ENCODE data around the gene ODR4.
"Not testable (repeated sequence)": the region's sequence is repeated elsewhere in the genome, so short reads cannot be mapped to it uniquely, and the experiment has no call there.

The ODR4 gene

DNA sequence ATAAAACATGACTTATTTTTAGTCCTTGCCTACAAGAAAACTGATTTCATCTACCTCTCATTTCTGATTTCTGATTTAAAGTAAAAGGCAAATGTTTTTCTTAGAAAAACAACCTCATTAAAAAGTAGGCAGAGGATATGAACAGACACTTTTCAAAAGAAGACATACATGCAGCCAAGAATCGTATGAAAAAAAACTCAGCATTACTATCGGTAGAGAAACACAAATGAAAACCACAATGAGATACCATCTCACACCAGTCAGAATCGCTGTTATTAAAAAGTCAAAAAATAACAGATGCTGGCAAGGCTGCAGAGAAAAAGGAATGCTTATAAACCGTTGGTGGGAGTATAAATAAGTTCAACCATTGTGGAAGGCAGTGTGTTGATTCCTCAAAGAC lies 16.2 kb downstream of the ODR4 start:
- peaks cover 23% of the 10 kb centered on the region for H3K36me3 ChIP-seq (ENCODE audit: control insufficient read depth, insufficient read depth, low read length)
- no peaks in the 10 kb centered on the region for H3K4me1 ChIP-seq (ENCODE audit: control insufficient read depth, insufficient read depth, low read length)
- H3K9ac ChIP-seq (ENCODE audit: low read length): no peak overlapping the region
- H3K27me3 ChIP-seq (ENCODE audit: control insufficient read depth, insufficient read depth, low read length): no peaks in the 10 kb centered on the region
- no peak overlapping the region for H3K4me3 ChIP-seq (ENCODE audit: low read length)
- H3K27ac ChIP-seq (ENCODE audit: low read depth, low read length): no peak overlapping the region

DNA sequence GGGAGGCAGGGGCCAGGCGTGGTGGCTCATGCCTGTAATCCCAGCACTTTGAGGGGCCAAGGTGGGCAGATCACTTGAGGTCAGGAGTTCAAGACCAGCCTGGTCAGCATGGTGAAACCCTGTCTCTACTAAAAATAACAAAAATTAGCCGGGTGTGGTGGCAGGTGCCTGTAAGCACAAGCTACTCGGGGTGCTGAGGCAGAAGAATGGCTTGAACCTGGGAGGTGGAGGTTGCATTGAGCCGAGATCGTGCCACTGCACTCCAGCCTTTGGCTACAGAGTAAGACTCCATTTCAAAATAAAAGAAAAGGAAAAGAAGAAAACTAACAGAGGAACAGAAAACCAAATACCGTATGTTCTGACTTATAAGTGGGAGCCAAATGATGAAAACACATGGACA lies 17.1 kb downstream of the ODR4 start:
- H3K27me3 ChIP-seq (ENCODE audit: control insufficient read depth, insufficient read depth, low read length); H3K27ac ChIP-seq (ENCODE audit: low read depth, low read length); H3K4me1 ChIP-seq (ENCODE audit: control insufficient read depth, insufficient read depth, low read length); H3K4me3 ChIP-seq (ENCODE audit: low read length); H3K9ac ChIP-seq (ENCODE audit: low read length): not testable (repeated sequence)
- peaks cover 23% of the 10 kb centered on the region for H3K36me3 ChIP-seq (ENCODE audit: control insufficient read depth, insufficient read depth, low read length)

DNA sequence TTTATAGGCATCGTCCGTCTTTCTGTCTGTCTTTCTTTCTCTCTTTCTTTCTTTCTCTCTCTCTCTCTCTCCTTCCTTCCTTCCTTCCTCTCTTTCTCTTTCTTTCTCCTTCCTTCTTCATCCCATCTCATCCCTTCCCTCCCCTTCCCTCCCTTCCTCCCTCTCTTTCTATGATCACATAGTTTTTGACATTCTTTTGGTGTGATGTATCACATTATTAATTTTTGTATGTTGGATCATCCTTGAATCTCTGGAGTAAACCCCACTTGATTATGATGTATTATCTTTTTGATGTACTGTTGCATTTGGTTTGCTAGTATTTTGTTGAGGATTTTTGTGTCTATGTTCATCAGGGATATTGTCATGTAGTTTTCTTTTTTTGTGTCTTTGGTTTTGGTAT lies 25.8 kb downstream of the ODR4 start:
- not testable (repeated sequence) for H3K4me1 ChIP-seq (ENCODE audit: control insufficient read depth, insufficient read depth, low read length); H3K4me3 ChIP-seq (ENCODE audit: low read length); H3K9ac ChIP-seq (ENCODE audit: low read length); H3K27ac ChIP-seq (ENCODE audit: low read depth, low read length); H3K27me3 ChIP-seq (ENCODE audit: control insufficient read depth, insufficient read depth, low read length); H3K36me3 ChIP-seq (ENCODE audit: control insufficient read depth, insufficient read depth, low read length)

DNA sequence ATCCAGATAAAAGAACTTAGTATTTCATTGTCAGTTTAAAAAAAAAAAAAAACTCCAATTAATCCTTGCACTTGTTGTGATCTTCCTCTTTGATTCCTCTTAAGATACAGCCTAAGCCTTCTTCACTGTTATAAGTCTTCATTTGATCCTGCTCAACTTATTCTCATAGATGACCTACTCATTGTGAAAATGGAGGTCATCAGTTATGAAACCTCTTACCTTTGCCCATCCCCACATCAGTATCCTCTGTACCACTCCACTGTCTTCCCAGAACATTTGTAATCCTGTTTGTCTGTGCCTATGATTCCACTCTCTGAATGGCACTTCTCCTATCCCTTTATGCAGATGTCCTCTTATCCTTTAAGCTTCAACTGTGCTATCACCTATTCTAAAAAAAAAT lies 28.0 kb downstream of the ODR4 start:
- no peaks in the 10 kb centered on the region for H3K4me1 ChIP-seq (ENCODE audit: control insufficient read depth, insufficient read depth, low read length)
- H3K4me3 ChIP-seq (ENCODE audit: low read length): no peak overlapping the region
- H3K27me3 ChIP-seq (ENCODE audit: control insufficient read depth, insufficient read depth, low read length): no peaks in the 10 kb centered on the region
- no peak overlapping the region for H3K9ac ChIP-seq (ENCODE audit: low read length)
- H3K36me3 ChIP-seq (ENCODE audit: control insufficient read depth, insufficient read depth, low read length): peaks cover 5% of the 10 kb centered on the region
- no peak overlapping the region for H3K27ac ChIP-seq (ENCODE audit: low read depth, low read length)

DNA sequence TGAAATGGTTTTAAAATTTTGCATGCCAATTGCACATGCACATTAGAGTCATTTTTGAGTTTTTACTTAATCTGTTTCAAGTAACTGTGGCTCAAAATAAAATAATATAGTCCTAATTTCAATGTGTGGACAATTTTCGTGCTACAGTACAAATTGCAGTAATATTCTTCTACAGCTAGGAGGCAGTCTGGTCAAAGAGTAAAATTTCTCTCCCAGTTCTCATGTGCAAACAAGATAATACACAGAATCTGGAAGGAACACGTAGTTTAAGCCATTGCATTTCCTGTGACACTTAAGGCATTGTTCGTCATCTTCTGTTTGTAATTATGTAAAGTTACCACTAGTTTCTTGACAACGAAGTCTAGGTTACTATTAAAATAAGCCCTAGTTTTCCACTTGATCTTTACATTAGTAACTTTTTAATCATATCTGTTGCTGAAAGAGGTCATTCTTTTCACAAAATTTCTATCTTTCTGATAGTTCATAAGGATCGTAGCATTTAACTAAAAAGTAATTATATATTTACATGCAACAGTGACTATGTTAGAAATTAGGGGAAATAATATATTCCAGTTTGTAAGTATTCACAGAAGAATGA lies 28.9 kb downstream of the ODR4 start:
- no peaks in the 10 kb centered on the region for H3K4me1 ChIP-seq (ENCODE audit: control insufficient read depth, insufficient read depth, low read length)
- H3K36me3 ChIP-seq (ENCODE audit: control insufficient read depth, insufficient read depth, low read length): peaks cover 2% of the 10 kb centered on the region
- H3K27ac ChIP-seq (ENCODE audit: low read depth, low read length): no peak overlapping the region
- H3K27me3 ChIP-seq (ENCODE audit: control insufficient read depth, insufficient read depth, low read length): no peaks in the 10 kb centered on the region
- H3K9ac ChIP-seq (ENCODE audit: low read length): no peak overlapping the region
- H3K4me3 ChIP-seq (ENCODE audit: low read length): no peak overlapping the region

DNA sequence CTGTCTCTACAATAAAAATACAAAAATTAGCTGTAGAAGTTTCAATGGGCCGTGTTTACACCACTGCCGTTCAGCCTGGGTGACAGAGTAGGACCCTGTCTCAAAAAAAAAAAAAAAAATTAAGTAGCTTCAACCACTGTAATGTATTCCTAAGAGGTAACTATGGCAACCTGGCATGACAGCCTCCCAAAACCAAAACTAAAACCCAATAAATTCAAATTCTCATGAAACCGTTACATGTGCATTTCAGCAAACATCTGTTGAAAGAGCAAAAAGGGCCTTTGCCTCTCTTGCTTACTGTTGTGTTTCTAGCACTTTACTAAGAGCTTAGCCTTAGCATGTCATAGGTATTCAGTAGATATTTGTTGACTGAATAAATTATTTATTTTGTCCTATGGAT lies 33.5 kb downstream of the ODR4 start:
- Histone ChIP-seq H3K9ac (ENCODE audit: low read length) (no peak overlapping the region), H3K36me3 (ENCODE audit: control insufficient read depth, insufficient read depth, low read length) (peaks cover 2% of the 10 kb centered on the region), H3K4me1 (ENCODE audit: control insufficient read depth, insufficient read depth, low read length) (no peaks in the 10 kb centered on the region), H3K27ac (ENCODE audit: low read depth, low read length) (no peak overlapping the region), H3K4me3 (ENCODE audit: low read length) (no peak overlapping the region), H3K27me3 (ENCODE audit: control insufficient read depth, insufficient read depth, low read length) (no peaks in the 10 kb centered on the region)

DNA sequence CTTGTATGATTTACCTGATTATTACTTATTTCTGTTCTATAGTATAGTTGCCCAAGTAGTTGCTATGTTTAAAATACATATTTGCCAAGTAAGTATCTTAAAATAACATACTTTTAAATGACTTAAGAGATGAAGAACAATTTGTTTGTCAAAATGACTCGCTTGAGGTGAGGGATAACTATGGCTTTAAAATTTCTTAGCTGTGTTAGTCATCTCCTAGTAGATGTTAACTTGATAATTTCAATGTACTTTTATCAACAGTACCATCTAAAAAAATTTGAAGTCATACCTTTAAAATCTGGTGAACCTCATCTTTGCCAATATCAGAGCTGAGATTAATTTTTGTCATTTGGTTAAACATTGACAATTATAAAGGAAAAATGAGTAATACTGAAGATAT lies 37.7 kb downstream of the ODR4 start:
- Histone ChIP-seq H3K27ac (ENCODE audit: low read depth, low read length) (no peak overlapping the region), H3K9ac (ENCODE audit: low read length) (no peak overlapping the region), H3K36me3 (ENCODE audit: control insufficient read depth, insufficient read depth, low read length) (peaks cover 3% of the 10 kb centered on the region), H3K27me3 (ENCODE audit: control insufficient read depth, insufficient read depth, low read length) (no peaks in the 10 kb centered on the region), H3K4me3 (ENCODE audit: low read length) (no peak overlapping the region), H3K4me1 (ENCODE audit: control insufficient read depth, insufficient read depth, low read length) (no peaks in the 10 kb centered on the region)

DNA sequence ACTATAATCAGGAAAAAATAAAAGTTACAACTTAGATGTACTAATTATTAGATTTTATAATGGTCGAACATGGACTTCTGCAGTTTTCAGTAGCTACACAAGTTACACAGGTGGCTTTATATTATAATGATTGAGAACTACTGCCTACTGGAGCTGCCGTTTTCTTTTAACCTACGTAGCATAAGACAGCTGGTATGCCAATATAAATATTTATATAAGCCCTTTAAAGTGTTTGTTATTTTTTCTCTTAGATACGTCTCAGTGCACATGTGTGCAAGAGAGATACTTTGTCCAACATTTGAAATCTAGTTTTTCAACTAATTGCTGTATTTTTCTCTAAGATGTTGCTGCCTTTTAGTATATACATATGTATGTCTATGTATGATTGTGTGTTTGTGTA lies 42.9 kb downstream of the ODR4 start:
- H3K36me3 ChIP-seq (ENCODE audit: control insufficient read depth, insufficient read depth, low read length): peaks cover 10% of the 10 kb centered on the region
- no peaks in the 10 kb centered on the region for H3K27me3 ChIP-seq (ENCODE audit: control insufficient read depth, insufficient read depth, low read length)
- H3K4me3 ChIP-seq (ENCODE audit: low read length): no peak overlapping the region
- H3K4me1 ChIP-seq (ENCODE audit: control insufficient read depth, insufficient read depth, low read length): no peaks in the 10 kb centered on the region
- H3K27ac ChIP-seq (ENCODE audit: low read depth, low read length): no peak overlapping the region
- H3K9ac ChIP-seq (ENCODE audit: low read length): no peak overlapping the region

DNA sequence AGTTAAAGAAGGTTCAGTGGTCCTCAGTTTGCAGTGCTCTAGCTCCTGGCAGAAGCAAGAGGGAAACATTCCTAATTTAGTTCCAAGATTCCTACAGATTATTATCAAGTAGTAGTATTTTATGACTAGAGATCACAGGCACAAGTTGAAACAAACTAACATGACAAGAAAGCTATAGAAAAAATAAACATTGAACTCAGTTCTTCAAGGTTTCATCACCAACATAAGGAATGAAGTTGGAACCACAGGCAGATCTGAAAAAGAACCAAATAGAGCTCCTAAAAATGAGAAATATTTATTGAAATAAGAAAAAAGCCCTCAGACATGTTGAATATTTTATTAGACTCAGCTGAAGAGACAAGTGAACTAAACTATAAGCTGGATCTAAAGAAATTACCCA lies 44.7 kb downstream of the ODR4 start:
- Histone ChIP-seq H3K27me3 (ENCODE audit: control insufficient read depth, insufficient read depth, low read length) (no peaks in the 10 kb centered on the region), H3K9ac (ENCODE audit: low read length) (no peak overlapping the region), H3K4me3 (ENCODE audit: low read length) (no peak overlapping the region), H3K36me3 (ENCODE audit: control insufficient read depth, insufficient read depth, low read length) (peaks cover 10% of the 10 kb centered on the region), H3K27ac (ENCODE audit: low read depth, low read length) (no peak overlapping the region), H3K4me1 (ENCODE audit: control insufficient read depth, insufficient read depth, low read length) (no peaks in the 10 kb centered on the region)

DNA sequence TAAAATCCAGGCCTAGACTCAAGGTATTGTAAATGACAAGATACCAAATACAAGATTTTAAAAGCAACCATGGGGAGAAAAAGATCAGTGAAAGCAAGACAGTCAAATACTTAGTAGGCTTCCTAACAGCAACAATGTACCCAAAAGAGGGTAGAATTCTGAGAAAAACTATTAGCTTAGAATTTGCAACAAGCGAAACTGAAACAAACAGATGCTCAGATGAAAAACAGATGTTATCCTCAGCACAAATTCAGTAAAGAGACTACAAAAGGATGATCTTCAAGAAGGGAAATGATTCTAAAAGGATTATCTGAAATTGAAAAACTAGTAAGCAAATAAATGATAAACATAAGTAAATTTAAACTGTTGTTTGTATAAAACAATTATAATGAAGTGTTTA lies 45.3 kb downstream of the ODR4 start:
- Histone ChIP-seq H3K9ac (ENCODE audit: low read length) (no peak overlapping the region), H3K36me3 (ENCODE audit: control insufficient read depth, insufficient read depth, low read length) (peaks cover 7% of the 10 kb centered on the region), H3K27ac (ENCODE audit: low read depth, low read length) (no peak overlapping the region), H3K4me3 (ENCODE audit: low read length) (no peak overlapping the region), H3K4me1 (ENCODE audit: control insufficient read depth, insufficient read depth, low read length) (no peaks in the 10 kb centered on the region), H3K27me3 (ENCODE audit: control insufficient read depth, insufficient read depth, low read length) (no peaks in the 10 kb centered on the region)

DNA sequence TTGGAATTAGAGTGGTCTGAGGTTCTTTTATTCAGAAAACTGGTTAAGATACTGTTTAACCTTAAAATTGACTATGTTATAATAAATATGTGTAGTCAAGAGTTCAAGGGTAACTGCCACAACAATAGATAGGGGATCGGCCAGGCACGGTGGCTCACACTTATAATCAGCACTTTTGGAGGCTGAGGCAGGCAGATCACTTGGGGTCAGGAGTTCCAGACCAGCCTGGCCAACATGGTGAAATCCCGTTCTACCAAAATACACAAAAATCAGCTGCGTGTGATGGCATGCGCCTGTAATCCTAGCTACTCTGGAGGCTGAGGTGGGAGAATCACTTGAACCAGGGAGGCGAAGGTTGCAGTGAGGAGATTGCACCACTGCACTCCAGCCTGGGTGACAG lies 45.8 kb downstream of the ODR4 start:
- H3K27ac ChIP-seq (ENCODE audit: low read depth, low read length): no peak overlapping the region
- H3K36me3 ChIP-seq (ENCODE audit: control insufficient read depth, insufficient read depth, low read length): peaks cover 7% of the 10 kb centered on the region
- no peak overlapping the region for H3K4me3 ChIP-seq (ENCODE audit: low read length)
- H3K4me1 ChIP-seq (ENCODE audit: control insufficient read depth, insufficient read depth, low read length): no peaks in the 10 kb centered on the region
- no peaks in the 10 kb centered on the region for H3K27me3 ChIP-seq (ENCODE audit: control insufficient read depth, insufficient read depth, low read length)
- no peak overlapping the region for H3K9ac ChIP-seq (ENCODE audit: low read length)

DNA sequence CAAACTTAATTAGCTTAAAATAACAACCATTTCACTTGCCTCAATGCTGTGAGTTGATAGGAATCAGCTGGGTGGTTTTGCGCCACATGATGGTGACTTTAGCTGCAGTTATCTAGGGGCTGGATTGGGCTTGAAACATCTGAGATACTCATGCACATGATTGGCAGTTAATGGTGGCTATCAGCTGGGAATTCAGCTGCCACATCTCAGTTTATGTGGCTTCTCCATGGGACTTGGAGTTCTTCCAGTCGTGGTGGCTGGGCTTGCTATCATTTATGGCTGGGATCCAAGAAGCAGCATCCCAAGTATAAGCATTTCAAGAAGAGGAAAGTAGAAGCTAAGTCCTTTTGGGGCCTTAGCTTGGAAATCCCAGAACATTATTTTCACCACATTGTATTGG lies 48.9 kb downstream of the ODR4 start:
- peaks cover 4% of the 10 kb centered on the region for H3K36me3 ChIP-seq (ENCODE audit: control insufficient read depth, insufficient read depth, low read length)
- H3K27me3 ChIP-seq (ENCODE audit: control insufficient read depth, insufficient read depth, low read length): no peaks in the 10 kb centered on the region
- no peaks in the 10 kb centered on the region for H3K4me1 ChIP-seq (ENCODE audit: control insufficient read depth, insufficient read depth, low read length)
- no peak overlapping the region for H3K27ac ChIP-seq (ENCODE audit: low read depth, low read length)
- no peak overlapping the region for H3K9ac ChIP-seq (ENCODE audit: low read length)
- no peak overlapping the region for H3K4me3 ChIP-seq (ENCODE audit: low read length)

DNA sequence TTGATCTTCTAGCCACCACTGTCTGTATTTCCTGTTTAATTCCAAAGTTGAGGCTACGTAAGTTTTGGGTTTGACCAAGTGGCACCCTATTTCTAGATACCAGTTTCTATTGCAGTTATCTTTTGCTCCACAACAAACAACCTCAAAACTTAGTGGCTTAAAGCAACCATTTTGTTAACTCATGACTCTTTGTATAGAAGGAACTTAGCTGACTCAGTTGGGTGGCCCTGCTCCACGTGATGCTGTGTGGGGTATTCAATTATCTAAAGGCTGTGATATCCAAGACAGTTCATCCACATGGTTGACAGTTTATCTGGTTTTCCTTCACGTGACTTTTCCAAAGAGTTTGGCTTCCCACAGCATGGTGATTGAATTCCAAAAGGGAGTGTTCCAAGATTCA lies 50.5 kb downstream of the ODR4 start:
- H3K27me3 ChIP-seq (ENCODE audit: control insufficient read depth, insufficient read depth, low read length): no peaks in the 10 kb centered on the region
- H3K9ac ChIP-seq (ENCODE audit: low read length): no peak overlapping the region
- no peaks in the 10 kb centered on the region for H3K4me1 ChIP-seq (ENCODE audit: control insufficient read depth, insufficient read depth, low read length)
- no peak overlapping the region for H3K4me3 ChIP-seq (ENCODE audit: low read length)
- H3K27ac ChIP-seq (ENCODE audit: low read depth, low read length): no peak overlapping the region
- H3K36me3 ChIP-seq (ENCODE audit: control insufficient read depth, insufficient read depth, low read length): no peaks in the 10 kb centered on the region

Measured in rectal smooth muscle tissue (tissue), 1 donor.